Measurements from ENCODE around the gene PDYN.
"Not testable (repeated sequence)": the region's sequence is repeated elsewhere in the genome, so short reads cannot be mapped to it uniquely, and the experiment has no call there.

PDYN gene

GRCh38 chr20:1993986-1994385 is at the start of gene PDYN:
Gene PDYN, minus strand, starts transcription at chr20:1994058. Its CDS starts 10,974 bp downstream, at chr20:1983084.
- no peak for DNase-seq

GRCh38 chr20:2042400-2042799 is 48.5 kb upstream of the PDYN start:
- DNase-seq, result peak; percentile 4

GRCh38 chr20:2038161-2038560 is 44.3 kb upstream of the PDYN start:
- no peak for DNase-seq

GRCh38 chr20:2037296-2037914 is 43.5 kb upstream of the PDYN start:
- no peak for DNase-seq

DNA sequence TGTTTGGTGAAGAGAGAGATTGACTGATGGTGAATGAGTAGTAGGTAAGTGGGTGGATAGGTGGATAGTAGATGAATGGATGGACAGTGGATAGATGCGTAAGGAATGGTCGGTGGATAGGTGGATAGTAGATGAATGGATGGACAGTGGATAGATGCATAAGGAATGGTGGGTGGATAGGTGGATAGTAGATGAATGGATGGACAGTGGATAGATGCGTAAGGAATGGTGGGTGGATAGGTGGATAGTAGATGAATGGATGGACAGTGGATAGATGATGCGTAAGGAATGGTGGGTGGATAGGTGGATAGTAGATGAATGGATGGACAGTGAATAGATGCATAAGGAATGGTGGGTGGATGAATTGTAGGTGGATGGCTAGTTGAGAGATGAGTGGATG is 42.5 kb upstream of the PDYN start:
- not testable (repeated sequence) for DNase-seq

DNA sequence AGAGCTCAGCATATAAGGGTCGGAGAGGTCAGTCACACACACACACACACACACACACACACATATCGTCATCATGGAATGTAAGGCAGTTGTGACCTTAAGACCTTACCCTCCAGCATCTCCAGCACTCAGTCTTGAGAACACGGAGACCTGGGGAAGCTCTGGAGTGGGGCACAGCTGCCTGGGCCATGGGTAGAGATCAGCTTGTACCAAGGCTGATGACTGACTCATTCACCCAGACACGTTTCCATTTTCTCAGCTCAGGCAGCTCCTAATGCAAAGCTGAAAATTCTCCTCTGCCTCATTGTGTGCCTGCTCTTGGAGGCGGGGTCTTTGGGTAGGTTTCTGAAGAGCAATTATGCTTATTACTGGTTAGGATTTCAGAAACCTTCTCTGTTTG is 38.3 kb upstream of the PDYN start:
- no peak for DNase-seq

DNA sequence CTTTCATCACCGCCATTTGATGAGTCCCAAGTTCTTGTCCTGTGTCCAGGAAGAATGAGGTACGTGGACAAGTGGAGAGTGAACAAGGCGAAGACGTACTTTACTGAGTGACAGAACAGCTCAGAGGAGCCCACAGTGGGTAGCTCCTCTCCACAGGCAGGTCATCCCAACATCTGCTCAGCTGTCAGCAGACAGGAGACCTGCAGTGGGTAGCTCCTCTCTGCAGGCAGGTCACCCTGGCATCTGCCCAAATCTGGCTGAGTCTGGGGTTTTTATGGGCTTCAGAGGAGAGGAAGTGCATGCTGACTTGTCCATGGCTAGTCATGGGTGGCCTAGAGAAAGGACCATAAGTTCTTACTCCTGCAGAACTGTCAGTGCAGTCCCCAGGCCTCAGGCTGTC is 32.7 kb upstream of the PDYN start:
- no peak for DNase-seq

DNA sequence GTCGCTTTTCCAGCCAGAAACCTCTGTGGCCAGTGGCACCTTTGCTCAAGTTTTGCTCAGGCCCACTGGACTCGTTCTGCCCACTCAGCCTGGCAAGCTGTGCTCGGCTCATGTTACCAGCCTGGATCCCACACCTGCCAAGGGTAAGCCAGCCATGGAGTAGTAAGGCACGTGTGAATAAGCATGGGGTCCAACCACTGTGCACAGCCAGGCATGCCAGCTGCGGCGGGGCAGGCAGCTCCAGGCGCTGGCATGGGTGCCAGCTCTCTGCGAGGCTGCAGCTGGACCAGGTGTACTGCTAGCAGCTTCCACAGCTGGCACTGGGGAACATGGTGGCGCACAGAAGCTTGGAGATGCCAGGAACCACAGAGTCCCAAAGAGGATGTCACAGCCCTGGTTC is 32.1 kb upstream of the PDYN start:
- no peak for DNase-seq

DNA sequence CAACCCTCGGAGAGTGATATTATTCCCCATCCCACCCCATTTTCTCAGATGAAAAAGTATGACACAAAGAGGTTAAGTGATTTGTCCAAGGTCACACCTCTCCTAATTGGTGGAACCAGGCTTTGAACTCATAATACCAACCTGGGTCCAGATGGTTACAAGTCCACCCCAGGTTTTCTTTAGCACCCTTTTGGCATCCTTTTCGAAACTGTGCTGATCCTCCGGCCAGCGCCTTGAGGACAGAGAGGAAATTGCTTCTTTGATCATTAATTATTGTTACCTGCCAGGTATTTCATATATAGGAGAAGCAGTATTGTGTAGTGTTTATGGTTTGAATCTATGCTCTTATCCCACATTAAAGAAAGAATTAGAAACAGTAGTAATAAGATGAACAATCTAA is 29.3 kb upstream of the PDYN start:
- no peak for DNase-seq

DNA sequence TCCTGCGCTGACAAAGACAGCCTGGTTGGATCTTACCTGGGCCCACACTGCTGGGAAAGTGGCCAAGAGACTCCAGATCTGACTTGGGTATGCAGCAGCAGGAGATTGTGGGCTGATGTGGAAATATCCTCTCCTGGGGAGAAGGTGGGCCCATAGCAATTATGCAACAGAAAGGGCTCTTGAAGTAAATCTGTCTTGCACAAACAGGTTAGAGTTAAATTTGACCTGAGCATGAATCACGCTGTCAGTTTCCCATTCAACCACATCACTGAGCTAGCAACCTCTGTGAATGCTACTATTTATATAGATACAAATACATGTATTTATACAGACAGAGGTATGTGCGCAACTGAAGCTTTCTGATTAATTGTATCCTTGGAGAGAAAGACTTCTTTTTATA is 28.3 kb upstream of the PDYN start:
- no peak for DNase-seq

DNA sequence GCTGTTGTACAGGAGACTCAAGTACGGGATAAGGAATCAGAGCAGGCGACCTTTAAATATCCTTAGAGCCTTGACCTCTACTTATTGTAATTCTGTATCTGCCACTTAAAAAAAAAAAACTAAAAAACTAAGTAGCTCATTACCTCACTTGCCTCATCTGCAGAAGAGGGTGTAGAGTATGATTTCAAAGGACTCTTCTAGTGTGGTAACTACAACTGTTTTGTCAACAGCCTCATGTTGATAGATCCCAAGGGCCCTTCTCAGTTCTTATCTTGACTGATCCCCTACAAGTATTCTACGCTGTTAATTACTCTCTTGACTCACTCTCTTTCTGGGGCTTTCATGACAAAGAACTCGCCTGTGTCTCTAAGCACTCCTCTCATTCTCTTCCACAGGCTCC is 16.7 kb upstream of the PDYN start:
- DNase-seq, result no peak

DNA sequence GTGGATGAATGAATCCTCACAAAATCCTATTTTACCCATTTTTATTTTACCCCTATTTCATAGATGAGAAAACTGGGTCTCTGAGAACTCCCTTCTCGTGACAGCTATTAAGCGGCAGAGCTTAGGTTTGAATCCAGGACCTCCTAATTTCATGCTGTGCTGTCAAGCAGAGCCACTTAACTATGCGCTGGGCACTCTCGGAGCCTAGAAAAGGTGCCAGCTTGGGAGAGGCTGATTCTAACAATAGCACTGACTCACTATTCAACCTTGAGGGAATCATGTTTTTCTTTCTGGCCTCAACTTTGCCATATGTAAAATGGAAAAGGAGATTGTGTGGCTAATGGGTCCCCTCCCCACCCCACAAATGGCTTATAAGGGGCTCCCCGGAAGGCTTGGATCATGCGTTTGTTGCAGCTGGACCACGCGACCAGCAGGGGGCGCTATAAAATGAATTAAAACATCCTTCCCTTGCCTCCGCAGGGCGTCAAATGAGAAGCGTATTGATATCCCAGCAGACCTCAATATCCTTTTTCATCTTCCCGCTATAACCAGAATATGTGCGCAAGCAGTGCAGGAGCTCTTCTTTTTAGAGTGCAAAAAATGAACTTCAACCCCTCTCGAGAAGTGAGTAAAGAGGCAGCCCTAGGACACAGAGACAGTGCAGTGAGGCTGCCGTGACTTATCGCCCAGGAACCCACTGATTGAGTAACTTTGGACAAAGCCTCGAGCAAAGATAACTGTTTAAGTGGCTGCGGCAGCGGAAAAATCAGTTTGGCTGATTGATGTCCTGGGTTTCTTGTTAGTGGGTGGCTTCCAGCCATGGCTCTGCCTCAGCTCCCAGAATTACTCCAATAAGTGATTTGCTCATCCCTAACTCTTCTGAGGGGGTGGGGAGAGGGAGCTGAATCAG is 12.8 kb upstream of the PDYN start:
- no peak for DNase-seq

DNA sequence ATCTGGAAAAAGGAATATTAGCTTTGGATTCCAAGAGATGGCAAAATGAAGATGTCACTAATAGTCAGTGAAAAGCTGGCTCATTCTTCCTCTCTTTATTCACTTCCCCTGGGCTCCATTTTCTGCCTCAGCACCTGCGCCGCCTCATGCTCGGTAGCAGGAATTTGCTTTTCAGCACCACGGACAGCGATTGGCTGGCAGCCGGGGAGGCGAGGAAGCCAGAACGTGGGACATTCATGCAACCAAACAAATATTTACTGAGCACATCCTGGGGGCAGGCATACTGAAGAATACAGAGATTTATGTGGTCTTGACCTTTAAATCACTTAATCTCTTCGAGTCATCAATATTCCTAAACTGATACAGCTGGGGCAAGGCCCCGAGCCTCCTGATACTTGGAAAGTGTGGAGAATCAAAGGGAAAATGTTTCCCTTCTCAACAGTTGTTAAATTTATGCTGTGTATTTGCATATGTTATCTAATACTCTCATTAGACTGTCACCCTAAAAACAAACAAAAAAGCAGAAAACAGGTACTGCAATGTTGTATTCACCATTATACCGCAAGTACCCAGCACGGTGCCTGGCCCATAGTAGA is 12.1 kb upstream of the PDYN start:
- DNase-seq, result peak; percentile 26

GRCh38 chr20:2005359-2005758 is 11.5 kb upstream of the PDYN start:
- no peak for DNase-seq

DNA sequence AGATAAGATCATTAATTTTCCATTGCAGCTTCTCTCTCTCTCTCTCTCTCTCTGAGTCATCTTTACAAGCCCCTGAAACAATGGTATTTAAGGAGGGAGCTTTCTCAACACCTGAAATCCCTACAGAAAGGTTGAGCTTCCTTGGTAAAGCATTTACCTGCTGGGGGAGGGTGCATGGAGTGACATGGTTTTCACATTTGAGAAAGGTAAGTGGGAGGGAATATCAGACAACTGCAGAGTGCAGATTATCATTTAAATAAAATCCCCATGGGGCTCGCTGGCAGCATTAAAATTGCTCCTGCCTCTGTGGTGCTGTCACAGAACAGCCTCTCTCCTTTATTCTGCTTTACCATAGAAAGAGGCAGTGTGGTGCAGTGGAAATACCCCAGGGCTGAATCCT is 10.3 kb upstream of the PDYN start:
- no peak for DNase-seq

DNA sequence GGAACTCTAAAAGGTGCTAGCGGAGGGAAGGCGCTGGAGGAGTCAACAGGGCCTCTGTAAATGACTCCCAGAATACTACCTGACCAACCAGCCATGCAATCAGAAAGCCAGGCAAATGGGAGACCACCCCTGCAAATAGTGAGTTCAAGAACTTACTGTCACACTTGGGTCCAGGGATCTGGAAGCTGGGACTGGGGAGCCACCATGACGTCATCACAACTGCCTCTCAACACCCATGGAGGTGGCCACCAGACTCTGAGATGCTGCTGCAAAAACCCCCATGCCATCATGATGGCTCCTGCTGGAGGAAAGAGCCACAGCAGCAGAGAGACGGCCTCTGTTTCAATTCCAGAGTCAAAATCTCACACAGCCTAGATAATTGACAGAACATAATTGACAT is 8.5 kb upstream of the PDYN start:
- DNase-seq, result no peak

DNA sequence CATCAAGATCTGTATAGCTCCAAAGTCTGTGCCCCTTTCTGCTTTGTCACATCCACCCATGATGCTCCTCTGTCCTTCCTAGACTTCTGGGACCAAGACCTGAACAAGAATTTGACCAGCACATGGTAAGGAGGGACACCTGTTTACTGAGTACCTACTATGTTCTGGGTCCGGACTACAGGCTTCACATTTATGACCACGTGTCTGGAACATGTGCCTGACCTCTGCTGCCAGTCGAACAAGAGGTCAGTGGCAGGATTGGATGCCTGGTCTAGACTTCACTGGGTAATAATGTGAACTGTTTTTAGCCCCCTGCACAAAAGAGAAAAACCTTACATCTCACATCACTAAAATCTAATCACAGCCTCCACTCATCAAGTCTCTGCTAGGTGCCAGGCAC is 7.3 kb upstream of the PDYN start:
- no peak for DNase-seq

DNA sequence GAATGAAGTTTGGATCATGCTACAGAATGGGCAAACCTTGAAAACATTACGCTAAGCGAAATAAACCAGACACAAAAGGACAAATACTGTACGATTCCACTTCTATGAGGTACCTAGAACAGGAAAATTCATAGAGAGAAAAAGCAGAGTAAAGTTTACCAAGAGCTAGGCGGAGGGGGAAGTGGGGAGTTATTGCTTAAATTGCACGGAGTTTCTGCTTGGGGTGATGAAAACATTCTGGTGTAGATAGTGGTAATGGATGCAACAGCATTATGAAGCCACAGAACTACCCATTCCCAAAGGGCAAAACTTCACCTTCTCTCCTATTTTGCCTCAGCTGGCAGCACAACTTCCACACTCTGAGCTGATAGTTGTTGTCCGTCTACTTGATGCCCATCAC is 6.4 kb upstream of the PDYN start:
- no peak for DNase-seq

- no peak for DNase-seq
Observed at GRCh38 chr20:1998715-1999114, 4.9 kb upstream of the PDYN start.

GRCh38 chr20:1998193-1998520 is 4.3 kb upstream of the PDYN start:
- DNase-seq, result no peak

DNA sequence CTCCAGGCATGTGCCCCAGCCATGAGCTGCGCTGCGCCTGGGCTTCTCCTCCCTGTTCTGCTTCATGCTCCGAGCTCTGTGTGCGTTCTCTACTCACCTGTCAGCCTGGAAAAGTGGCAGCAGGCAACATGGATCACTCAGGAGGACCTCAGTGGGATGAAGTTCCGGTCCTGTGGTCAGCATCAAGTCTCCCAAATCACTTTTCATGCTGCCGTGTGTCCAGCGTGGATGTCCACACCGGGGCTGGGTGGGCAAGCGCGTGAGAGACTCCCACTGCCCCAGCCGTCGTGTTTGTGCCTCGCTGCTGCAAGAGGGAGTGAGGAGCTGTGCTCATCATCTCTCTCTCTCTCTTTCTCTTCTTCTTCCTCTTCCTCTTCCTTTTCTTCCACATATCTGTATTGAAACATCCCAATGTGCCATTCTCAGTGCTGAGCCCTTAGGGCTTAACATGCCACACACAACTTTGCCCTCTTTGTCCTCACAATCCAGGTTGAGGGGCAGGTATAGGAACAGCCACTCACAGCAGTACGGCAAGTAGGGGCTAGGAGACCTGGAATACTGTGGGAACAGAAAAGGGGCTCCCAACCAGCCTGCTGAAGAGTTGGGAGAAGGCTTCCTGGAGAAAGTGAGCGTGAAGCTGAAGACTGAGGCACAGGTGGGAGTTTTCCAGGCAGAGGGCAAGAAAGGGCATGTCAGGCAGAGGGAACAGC is 3.8 kb upstream of the PDYN start:
- DNase-seq, result no peak

DNA sequence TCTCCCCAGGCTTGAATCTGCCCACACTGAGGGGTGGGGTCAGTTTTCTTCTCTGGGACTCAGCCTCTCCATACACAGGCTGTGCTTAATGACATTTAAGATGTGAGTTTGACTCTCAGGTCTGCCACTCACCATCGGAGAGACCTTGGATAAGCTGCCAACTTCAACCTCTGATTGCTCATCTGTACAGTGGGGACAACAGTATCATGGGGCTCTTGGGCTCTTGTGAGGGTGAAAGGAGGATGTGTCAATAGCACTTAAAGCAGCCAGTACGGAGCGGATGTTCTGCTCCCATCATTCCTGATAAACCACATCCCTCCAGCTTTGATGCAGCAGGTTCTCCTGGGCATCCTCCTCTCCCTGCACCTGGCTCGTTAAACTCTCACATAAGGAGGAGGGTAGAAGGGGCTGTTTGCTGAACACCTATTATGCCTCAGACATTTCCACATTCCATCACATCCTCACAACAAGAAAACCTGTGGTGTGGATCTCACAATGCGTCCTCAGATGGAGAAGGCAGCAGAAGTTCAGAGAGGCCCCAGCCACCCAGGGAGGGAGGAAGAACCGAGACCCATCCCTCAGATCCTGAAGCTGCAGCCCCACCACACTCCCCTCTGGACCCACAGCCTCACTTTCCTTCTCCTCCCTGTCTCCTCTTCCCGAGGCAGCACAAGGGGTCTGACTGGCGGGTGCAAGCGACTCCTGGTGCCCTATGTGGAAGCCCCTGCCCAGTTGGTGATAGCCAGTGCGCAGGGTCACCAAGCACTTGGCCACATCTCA is 1.9 kb upstream of the PDYN start:
- no peak for DNase-seq

- no peak for DNase-seq
Observed at GRCh38 chr20:1994627-1995026, 769 bp upstream of the PDYN start.

Data from GOT3 (cell line).